Fibroblast of pulmonary artery (primary cell): ENCODE data around the gene KIF12.

ENCODE experiments used
- DNase-seq: peaks from one replicate; pipeline ENCODE4 v3.0.0-alpha.2; 2010; ENCODE audit warnings: low read depth
- H3K4me3 ChIP-seq: replicated peaks from 2 replicates; pipeline ENCODE4 v1.5.1; 2011; ENCODE audit warnings: low read depth, mild to moderate bottlenecking, control low read depth, low read length, moderate library complexity
- TF ChIP-seq, protein P1 (sequence below): IDR thresholded peaks from 2 replicates; pipeline ENCODE4 v1.5.1; 2011; ENCODE audit warnings: mild to moderate bottlenecking, control low read depth, low read length, inconsistent platforms; ENCODE audit errors: missing control alignments

KIF12 gene

DNA sequence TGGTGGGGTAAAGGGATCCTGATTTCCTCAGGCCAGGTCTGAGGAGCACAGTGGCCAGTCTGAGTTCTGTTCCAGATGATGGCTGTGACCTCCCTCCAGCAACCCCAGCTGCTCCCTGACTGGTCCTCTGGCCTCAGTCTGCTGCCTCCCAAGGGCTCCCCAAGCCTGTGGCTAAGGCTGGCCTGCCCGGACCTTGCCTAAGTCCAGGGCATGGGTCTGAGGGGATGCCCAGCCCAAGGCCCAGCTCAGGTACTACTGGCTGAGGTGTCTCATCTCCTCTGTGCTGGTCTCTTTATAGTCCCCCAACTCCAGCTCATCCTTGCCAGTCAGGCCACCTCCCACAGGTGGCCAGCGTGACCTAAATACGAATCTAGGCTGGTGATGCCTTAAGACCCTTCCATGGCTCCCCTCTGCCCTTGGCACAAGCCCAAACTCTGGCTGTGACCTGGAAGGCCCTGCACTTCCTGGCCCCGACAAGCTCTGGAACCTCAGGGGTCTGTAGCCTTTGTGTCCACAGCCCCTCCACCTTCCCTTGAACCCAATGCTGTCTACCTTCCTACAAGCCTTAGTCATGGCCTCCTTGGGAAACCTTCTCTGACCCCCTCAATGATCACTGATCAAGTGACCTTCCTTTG, 9.8 kb downstream of the KIF12 start:
- no peak for DNase-seq
- TF ChIP-seq, protein P1, sequence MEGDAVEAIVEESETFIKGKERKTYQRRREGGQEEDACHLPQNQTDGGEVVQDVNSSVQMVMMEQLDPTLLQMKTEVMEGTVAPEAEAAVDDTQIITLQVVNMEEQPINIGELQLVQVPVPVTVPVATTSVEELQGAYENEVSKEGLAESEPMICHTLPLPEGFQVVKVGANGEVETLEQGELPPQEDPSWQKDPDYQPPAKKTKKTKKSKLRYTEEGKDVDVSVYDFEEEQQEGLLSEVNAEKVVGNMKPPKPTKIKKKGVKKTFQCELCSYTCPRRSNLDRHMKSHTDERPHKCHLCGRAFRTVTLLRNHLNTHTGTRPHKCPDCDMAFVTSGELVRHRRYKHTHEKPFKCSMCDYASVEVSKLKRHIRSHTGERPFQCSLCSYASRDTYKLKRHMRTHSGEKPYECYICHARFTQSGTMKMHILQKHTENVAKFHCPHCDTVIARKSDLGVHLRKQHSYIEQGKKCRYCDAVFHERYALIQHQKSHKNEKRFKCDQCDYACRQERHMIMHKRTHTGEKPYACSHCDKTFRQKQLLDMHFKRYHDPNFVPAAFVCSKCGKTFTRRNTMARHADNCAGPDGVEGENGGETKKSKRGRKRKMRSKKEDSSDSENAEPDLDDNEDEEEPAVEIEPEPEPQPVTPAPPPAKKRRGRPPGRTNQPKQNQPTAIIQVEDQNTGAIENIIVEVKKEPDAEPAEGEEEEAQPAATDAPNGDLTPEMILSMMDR, result no peak
- H3K4me3 ChIP-seq, result no peak overlapping the region

DNA sequence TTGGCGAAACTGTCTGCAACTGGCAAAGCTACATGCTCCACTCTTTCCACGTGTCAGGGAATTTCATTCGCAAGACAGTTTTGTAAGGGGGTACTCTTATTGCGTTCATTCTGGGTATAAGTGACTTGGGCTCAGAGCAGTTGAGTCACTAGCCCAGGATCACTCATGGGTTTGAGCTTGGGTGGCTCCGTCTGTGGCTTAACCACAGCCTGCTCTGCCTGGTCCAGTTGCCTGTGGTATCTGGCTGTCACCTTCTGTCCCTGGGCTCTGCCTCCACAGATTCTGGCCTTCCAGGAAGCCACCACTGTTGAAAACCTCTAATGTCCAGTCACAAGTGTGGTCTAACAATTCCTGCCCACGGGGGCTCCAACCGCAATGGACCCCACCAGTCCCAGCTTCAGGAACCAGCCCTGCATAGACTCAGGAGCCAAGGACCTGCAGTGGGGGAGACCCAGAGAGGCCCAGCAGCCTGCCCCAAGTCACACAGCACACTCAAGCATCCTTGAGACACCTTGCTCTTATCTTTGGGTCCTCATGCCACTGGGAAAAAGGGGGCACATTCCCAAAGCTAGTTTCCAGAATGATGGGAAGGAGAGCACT, 10.4 kb downstream of the KIF12 start:
- no peak overlapping the region for H3K4me3 ChIP-seq
- TF ChIP-seq, protein P1, result no peak
- no peak for DNase-seq

DNA sequence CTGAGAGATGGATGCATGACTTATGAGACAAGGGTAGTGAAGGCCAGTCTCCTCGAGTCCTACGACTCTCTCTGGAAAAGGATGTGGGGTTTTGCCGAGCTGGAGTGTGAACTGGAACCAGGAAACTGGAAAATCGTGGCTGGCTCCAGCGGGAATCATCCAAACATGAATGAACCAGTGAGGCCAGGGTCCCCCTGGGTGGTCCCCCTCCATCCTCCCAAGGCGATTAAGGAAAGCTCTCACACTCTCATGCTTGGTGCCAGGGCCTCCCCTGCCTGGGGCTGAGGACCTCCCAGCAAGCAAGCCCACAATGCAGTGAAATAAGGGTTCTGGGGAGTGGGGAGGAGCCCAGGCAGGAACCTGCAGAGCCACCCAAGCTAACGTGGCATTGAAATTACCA, 11.4 kb downstream of the KIF12 start:
- DNase-seq, result no peak
- TF ChIP-seq, protein P1, result no peak
- no peak overlapping the region for H3K4me3 ChIP-seq

DNA sequence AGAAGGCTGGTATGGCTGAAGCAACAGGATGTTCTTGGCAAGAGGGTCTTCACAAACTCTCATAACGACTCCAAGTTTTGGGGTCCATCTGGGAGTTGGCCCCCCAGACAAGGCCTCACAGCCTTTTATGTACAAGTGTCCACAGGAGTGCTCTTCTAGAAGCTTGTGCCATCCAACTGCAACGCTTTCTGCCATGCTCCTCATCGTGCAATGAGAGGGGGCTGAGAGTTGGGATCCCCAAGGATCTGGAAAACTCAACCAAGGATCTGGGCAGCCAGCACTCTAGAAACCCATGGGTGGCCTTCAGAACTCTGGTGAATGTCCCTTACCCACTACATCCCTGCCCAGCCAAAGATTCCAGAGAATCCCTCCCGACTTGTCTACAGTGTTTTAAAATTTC, 12.5 kb downstream of the KIF12 start:
- no peak overlapping the region for H3K4me3 ChIP-seq
- TF ChIP-seq, protein P1, result no peak
- no peak for DNase-seq

DNA sequence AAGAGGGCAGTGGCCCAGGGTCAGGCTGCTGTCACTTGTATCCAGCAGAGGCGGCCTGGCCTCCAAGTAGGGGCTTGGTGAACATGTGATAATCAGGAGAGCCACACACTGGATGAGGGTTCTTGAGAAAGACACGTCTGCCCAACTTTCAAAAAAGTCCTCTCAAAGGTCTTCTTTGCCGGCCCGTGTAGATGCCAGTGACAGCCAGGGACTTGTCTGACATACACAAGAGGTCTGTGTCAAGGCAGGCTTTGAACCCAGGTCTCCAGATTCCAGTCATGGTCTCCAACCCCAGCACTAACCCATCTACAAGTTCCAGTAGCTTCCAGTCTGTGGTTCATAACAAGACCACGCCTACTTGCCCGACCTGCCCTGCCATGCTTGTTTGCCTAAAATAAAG, 13.1 kb downstream of the KIF12 start:
- TF ChIP-seq, protein P1, result no peak
- DNase-seq, result no peak
- no peak overlapping the region for H3K4me3 ChIP-seq

DNA sequence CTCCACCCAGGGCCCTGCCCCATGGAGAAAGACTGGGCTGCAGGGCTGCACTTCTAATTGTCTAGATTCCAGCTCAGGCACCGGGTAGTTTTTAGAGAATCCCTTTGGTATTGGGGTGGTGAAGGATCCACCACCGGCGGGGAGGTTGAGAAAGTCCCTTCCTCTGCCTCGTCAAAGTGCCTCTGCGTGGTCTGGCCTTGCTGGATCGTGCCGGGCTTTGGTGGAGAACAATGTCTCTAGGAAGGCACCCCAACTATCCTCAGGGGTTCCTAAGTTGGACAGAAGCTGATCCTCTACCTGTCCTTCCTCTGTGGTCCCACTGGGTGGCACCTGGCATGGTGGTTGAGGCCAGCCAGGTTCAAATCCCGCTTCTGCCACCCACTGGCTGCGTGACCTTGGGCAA, 13.7 kb downstream of the KIF12 start:
- H3K4me3 ChIP-seq, result no peak overlapping the region
- no peak for DNase-seq
- TF ChIP-seq, protein P1, result no peak
